ENCODE data around the gene PERM1. TPM values are rescaled to one million over a fixed set of nuclear protein-coding genes. Genes with fewer than 3 reads are reported as not detected.

PERM1 gene
- total and polyA plus RNA-seq, 2 of the 13 experiments (the other 11 are each of a cell fraction or from before 2014, with no cell fraction given) = 0.04 to 0.29 TPM

DNA sequence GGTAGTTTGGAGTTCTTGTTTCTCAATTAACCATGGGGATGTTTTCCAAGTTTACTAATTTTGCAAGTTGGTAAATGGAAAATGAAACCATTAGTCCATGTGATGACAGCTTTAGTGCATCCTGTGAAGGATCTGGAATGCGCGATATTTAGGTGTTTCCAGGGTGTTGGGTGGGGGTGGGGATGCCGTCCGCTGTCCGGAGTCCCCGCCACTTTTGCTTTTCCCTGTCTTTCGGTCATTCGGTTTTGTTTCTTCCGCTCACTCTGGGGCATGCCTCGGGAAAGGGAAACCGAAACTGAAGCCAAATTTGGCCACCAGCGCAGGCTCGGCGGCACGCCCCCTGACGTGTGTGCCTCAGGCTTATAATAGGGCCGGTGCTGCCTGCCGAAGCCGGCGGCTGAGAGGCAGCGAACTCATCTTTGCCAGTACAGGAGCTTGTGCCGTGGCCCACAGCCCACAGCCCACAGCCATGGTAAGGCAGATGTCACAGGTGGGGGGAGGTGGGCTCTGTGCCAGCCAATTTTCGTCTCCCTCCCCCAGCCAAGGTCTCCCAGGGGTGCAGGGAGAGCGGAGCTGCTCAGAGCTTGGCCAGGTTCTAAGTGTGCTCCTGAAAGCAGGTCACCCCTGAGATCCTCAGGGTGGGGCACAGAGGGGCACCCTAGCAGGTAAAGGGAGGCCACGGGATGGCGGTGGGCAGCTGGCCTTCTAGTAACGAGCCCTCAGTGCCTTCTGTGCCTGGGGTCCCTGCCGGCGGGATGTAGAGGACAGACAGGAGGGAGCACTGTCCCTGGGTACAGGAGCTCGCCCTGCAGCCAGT is 31.4 kb upstream of the PERM1 start, which contains the start of gene ISG15 (continued):
- TF ChIP-seq, protein P1, sequence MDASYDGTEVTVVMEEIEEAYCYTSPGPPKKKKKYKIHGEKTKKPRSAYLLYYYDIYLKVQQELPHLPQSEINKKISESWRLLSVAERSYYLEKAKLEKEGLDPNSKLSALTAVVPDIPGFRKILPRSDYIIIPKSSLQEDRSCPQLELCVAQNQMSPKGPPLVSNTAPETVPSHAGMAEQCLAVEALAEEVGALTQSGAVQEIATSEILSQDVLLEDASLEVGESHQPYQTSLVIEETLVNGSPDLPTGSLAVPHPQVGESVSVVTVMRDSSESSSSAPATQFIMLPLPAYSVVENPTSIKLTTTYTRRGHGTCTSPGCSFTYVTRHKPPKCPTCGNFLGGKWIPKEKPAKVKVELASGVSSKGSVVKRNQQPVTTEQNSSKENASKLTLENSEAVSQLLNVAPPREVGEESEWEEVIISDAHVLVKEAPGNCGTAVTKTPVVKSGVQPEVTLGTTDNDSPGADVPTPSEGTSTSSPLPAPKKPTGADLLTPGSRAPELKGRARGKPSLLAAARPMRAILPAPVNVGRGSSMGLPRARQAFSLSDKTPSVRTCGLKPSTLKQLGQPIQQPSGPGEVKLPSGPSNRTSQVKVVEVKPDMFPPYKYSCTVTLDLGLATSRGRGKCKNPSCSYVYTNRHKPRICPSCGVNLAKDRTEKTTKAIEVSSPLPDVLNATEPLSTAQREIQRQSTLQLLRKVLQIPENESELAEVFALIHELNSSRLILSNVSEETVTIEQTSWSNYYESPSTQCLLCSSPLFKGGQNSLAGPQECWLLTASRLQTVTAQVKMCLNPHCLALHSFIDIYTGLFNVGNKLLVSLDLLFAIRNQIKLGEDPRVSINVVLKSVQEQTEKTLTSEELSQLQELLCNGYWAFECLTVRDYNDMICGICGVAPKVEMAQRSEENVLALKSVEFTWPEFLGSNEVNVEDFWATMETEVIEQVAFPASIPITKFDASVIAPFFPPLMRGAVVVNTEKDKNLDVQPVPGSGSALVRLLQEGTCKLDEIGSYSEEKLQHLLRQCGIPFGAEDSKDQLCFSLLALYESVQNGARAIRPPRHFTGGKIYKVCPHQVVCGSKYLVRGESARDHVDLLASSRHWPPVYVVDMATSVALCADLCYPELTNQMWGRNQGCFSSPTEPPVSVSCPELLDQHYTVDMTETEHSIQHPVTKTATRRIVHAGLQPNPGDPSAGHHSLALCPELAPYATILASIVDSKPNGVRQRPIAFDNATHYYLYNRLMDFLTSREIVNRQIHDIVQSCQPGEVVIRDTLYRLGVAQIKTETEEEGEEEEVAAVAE (CRISPR knock-in tag; IDR thresholded peaks at IDR 0.05; ENCODE audit: borderline replicate concordance) = peak; percentile 37; the same call in 1 of the 2 replicates
- TF ChIP-seq ZNF251 (CRISPR knock-in tag; IDR thresholded peaks at IDR 0.05) = no peak
- TF ChIP-seq ZNF331 (CRISPR knock-in tag; IDR thresholded peaks at IDR 0.05) = peak; percentile 55
- TF ChIP-seq, protein P2, sequence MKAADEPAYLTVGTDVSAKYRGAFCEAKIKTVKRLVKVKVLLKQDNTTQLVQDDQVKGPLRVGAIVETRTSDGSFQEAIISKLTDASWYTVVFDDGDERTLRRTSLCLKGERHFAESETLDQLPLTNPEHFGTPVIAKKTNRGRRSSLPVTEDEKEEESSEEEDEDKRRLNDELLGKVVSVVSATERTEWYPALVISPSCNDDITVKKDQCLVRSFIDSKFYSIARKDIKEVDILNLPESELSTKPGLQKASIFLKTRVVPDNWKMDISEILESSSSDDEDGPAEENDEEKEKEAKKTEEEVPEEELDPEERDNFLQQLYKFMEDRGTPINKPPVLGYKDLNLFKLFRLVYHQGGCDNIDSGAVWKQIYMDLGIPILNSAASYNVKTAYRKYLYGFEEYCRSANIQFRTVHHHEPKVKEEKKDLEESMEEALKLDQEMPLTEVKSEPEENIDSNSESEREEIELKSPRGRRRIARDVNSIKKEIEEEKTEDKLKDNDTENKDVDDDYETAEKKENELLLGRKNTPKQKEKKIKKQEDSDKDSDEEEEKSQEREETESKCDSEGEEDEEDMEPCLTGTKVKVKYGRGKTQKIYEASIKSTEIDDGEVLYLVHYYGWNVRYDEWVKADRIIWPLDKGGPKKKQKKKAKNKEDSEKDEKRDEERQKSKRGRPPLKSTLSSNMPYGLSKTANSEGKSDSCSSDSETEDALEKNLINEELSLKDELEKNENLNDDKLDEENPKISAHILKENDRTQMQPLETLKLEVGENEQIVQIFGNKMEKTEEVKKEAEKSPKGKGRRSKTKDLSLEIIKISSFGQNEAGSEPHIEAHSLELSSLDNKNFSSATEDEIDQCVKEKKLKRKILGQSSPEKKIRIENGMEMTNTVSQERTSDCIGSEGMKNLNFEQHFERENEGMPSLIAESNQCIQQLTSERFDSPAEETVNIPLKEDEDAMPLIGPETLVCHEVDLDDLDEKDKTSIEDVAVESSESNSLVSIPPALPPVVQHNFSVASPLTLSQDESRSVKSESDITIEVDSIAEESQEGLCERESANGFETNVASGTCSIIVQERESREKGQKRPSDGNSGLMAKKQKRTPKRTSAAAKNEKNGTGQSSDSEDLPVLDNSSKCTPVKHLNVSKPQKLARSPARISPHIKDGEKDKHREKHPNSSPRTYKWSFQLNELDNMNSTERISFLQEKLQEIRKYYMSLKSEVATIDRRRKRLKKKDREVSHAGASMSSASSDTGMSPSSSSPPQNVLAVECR (CRISPR knock-in tag; IDR thresholded peaks at IDR 0.05; ENCODE audit: borderline replicate concordance) = peak; percentile 92
- TF ChIP-seq, protein P3, sequence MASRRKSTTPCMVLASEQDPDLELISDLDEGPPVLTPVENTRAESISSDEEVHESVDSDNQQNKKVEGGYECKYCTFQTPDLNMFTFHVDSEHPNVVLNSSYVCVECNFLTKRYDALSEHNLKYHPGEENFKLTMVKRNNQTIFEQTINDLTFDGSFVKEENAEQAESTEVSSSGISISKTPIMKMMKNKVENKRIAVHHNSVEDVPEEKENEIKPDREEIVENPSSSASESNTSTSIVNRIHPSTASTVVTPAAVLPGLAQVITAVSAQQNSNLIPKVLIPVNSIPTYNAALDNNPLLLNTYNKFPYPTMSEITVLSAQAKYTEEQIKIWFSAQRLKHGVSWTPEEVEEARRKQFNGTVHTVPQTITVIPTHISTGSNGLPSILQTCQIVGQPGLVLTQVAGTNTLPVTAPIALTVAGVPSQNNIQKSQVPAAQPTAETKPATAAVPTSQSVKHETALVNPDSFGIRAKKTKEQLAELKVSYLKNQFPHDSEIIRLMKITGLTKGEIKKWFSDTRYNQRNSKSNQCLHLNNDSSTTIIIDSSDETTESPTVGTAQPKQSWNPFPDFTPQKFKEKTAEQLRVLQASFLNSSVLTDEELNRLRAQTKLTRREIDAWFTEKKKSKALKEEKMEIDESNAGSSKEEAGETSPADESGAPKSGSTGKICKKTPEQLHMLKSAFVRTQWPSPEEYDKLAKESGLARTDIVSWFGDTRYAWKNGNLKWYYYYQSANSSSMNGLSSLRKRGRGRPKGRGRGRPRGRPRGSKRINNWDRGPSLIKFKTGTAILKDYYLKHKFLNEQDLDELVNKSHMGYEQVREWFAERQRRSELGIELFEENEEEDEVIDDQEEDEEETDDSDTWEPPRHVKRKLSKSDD (CRISPR knock-in tag; IDR thresholded peaks at IDR 0.05; ENCODE audit: low read depth) = 0 out of 2 replicates have a peak, but pooled peaks have one; percentile 38
- no peak for TF ChIP-seq SMAD1 (CRISPR knock-in tag; IDR thresholded peaks at IDR 0.05; ENCODE audit: borderline replicate concordance, low read depth)
- TF ChIP-seq RFX5 (IDR thresholded peaks at IDR 0.05; ENCODE audit: low read depth, low read length) = no peak
- no peak for TF ChIP-seq ZMYM3 (CRISPR knock-in tag; IDR thresholded peaks at IDR 0.05)
- no peak for TF ChIP-seq ZNF20 (CRISPR knock-in tag; IDR thresholded peaks at IDR 0.05)
- TF ChIP-seq, protein P4, sequence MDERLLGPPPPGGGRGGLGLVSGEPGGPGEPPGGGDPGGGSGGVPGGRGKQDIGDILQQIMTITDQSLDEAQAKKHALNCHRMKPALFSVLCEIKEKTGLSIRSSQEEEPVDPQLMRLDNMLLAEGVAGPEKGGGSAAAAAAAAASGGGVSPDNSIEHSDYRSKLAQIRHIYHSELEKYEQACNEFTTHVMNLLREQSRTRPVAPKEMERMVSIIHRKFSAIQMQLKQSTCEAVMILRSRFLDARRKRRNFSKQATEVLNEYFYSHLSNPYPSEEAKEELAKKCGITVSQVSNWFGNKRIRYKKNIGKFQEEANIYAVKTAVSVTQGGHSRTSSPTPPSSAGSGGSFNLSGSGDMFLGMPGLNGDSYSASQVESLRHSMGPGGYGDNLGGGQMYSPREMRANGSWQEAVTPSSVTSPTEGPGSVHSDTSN (CRISPR knock-in tag; IDR thresholded peaks at IDR 0.05) = no peak
- peak; percentile 78 for TF ChIP-seq THAP11 (CRISPR knock-in tag; IDR thresholded peaks at IDR 0.05)
- TF ChIP-seq PRMT3 (CRISPR knock-in tag; IDR thresholded peaks at IDR 0.05; ENCODE audit: borderline replicate concordance, low read depth) = 0 out of 2 replicates have a peak, but pooled peaks have one; percentile 57
- TF ChIP-seq ZNF296 (CRISPR knock-in tag; conservative IDR thresholded peaks at IDR 0.05) = no peak
